LNCaP clone FGC (cell line): ENCODE data around the gene ATP5PF.

ENCODE experiments used
- DNase-seq: peaks from one replicate; pipeline ENCODE4 v3.0.0-alpha.2; 2011; ENCODE audit warnings: low read depth
- H3K4me3 ChIP-seq: 2 replicates; pipeline ENCODE4 v1.5.1; 2011; ENCODE audit warnings: mild to moderate bottlenecking, low read depth, low read length, control low read depth
- CTCF ChIP-seq: IDR thresholded peaks from 2 replicates; pipeline ENCODE4 v1.5.1; 2012; ENCODE audit warnings: mild to moderate bottlenecking; ENCODE audit not compliant: control insufficient read depth, insufficient read depth; ENCODE audit errors: extremely low read depth

The ATP5PF gene

GRCh38 chr21:25682382-25682781 is 52.3 kb downstream of the ATP5PF start:
- no peak for TF ChIP-seq CTCF
- no peak for DNase-seq
- H3K4me3 ChIP-seq, result no peak overlapping the region

- no peak for TF ChIP-seq CTCF
- no peak overlapping the region for H3K4me3 ChIP-seq
- no peak for DNase-seq
These were observed 58.3 kb downstream of the ATP5PF start for GRCh38 chr21:25676451-25676850.
